ENCODE results near the gene INPP5A. TPM values are rescaled to one million over a fixed set of nuclear protein-coding genes. Genes with fewer than 3 reads are reported as not detected.

INPP5A gene
- total and polyA plus RNA-seq, 10 of the 15 experiments (the other 5 are each of a cell fraction or from before 2014, with no cell fraction given), result 0.52 to 15.0 (median 6.3) TPM

- H3K4me1 ChIP-seq (ENCODE audit: control insufficient read depth, insufficient read depth, low read length), result no peaks in the 10 kb centered on the region
- H3K27me3 ChIP-seq (replicated peaks in 1 of 2; ENCODE audit: control insufficient read depth in 2 of 2, insufficient read depth in 2 of 2, low read length in 1 of 2), result no peaks in the 10 kb centered on the region
- DNase-seq (ENCODE audit: low read depth, low spot score) (no peak), ATAC-seq (no peak), FAIRE-seq (no peak)
- intact Hi-C loops (cut with micrococcal nuclease; ENCODE audit: unreplicated experiment), result no loop called here
- ChIA-PET SMC1A (ENCODE audit: uncharacterized antibody, unreplicated experiment) (no interaction called here), RAD21 (ENCODE audit: unreplicated experiment) (interaction anchor here (1.0 kb wide), 1 partner anchor 182 kb away, joined by 3 read pairs; no protein-coding TSS in a partner anchor), CTCF (no interaction called here), POLR2A (no interaction called here)
- H3K4me3 ChIP-seq, result no peak overlapping the region
- in situ Hi-C loops (cut with MboI), result no loop called here
- H3K27ac ChIP-seq (ENCODE audit: control insufficient read depth, insufficient read depth), result no peak overlapping the region
- H3K79me2 ChIP-seq (ENCODE audit: control insufficient read depth, insufficient read depth, low read length), result no peaks in the 10 kb centered on the region
- WGBS (ENCODE audit: insufficient coverage, insufficient replicate concordance, low lambda C conversion rate, missing lambda C conversion rate), result 56% methylated on average over 8 of the region's 8 CpGs
- BruUV-seq (replicated peaks), result no TSS peak
- no peak overlapping the region for H2AFZ ChIP-seq (ENCODE audit: control insufficient read depth, low read depth, low read length)
- H4K20me1 ChIP-seq (ENCODE audit: control insufficient read depth, insufficient read depth), result no peaks in the 10 kb centered on the region
- no peaks in the 10 kb centered on the region for H3K9me3 ChIP-seq (replicated peaks; ENCODE audit: control insufficient read depth, insufficient read depth, low read length)
- H3K36me3 ChIP-seq (ENCODE audit: control insufficient read depth in 2 of 2, insufficient read depth in 2 of 2, low read length in 1 of 2), result no peaks in the 10 kb centered on the region; a peak in 1 of 4 replicates
- no peak overlapping the region for H3K9ac ChIP-seq (ENCODE audit: control insufficient read depth, insufficient read depth, low read length)
- TF ChIP-seq CHD4 (IDR thresholded peaks at IDR 0.05), result no peak
- no peak overlapping the region for H3K4me2 ChIP-seq (ENCODE audit: control insufficient read depth, insufficient read depth)
These were observed 103.8 kb downstream of the INPP5A start for GRCh38 chr10:132641401-132641800.

- 77% methylated on average over 33 of the region's 33 CpGs for WGBS (ENCODE audit: insufficient coverage, insufficient replicate concordance, low lambda C conversion rate, missing lambda C conversion rate)
- Histone ChIP-seq H3K4me2 (ENCODE audit: control insufficient read depth, insufficient read depth) (no peak overlapping the region), H3K4me1 (ENCODE audit: control insufficient read depth, insufficient read depth, low read length) (no peaks in the 10 kb centered on the region), H3K27ac (ENCODE audit: control insufficient read depth, insufficient read depth) (no peak overlapping the region), H3K9me3 (replicated peaks; ENCODE audit: control insufficient read depth, insufficient read depth, low read length) (no peaks in the 10 kb centered on the region), H3K79me2 (ENCODE audit: control insufficient read depth, insufficient read depth, low read length) (no peaks in the 10 kb centered on the region), H3K36me3 (ENCODE audit: control insufficient read depth in 2 of 2, insufficient read depth in 2 of 2, low read length in 1 of 2) (no peaks in the 10 kb centered on the region; a peak in 1 of 4 replicates), H4K20me1 (ENCODE audit: control insufficient read depth, insufficient read depth) (no peaks in the 10 kb centered on the region), H3K4me3 (no peak overlapping the region), H3K9ac (ENCODE audit: control insufficient read depth, insufficient read depth, low read length) (no peak overlapping the region), H2AFZ (ENCODE audit: control insufficient read depth, low read depth, low read length) (no peak overlapping the region), H3K27me3 (replicated peaks in 1 of 2; ENCODE audit: control insufficient read depth in 2 of 2, insufficient read depth in 2 of 2, low read length in 1 of 2) (no peaks in the 10 kb centered on the region)
- intact Hi-C loops (cut with micrococcal nuclease; ENCODE audit: unreplicated experiment) (no loop called here), in situ Hi-C loops (cut with MboI) (no loop called here)
- DNase-seq (ENCODE audit: low read depth, low spot score) (no peak), FAIRE-seq (no peak), ATAC-seq (no peak)
- CTCF ChIA-PET, result interaction anchor here (1.5 to 1.6 kb wide), 2 partner anchors 10 to 183 kb away, joined by 4 to 11 read pairs; no protein-coding TSS in a partner anchor
- RAD21 ChIA-PET (ENCODE audit: unreplicated experiment), result interaction anchor here (1.0 kb wide), 2 partner anchors 183 kb away, joined by 3 read pairs; no protein-coding TSS in a partner anchor
- POLR2A ChIA-PET, result no interaction called here
- BruUV-seq (replicated peaks), result no TSS peak
- SMC1A ChIA-PET (ENCODE audit: uncharacterized antibody, unreplicated experiment), result no interaction called here
- TF ChIP-seq IRF4 (IDR thresholded peaks at IDR 0.05; ENCODE audit: low read depth, low read length) (no peak), NRF1 (conservative IDR thresholded peaks at IDR 0.05; ENCODE audit: low read depth, low read length) (no peak), MYC (IDR thresholded peaks at IDR 0.05; ENCODE audit: insufficient read depth, insufficient read length, insufficient replicate concordance, low read length, severe bottlenecking) (no peak), MYB (IDR thresholded peaks at IDR 0.05; ENCODE audit: borderline replicate concordance, low read depth, low read length) (no peak), HDAC2 (IDR thresholded peaks at IDR 0.05) (no peak), IRF3 (IDR thresholded peaks at IDR 0.05) (no peak), ESRRA (IDR thresholded peaks at IDR 0.05; ENCODE audit: low read length) (no peak), BCL11A (IDR thresholded peaks at IDR 0.05; ENCODE audit: low read depth, low read length) (no peak), RELB (IDR thresholded peaks at IDR 0.05; ENCODE audit: low read depth) (no peak), MXI1 (IDR thresholded peaks at IDR 0.05; ENCODE audit: low read depth, low read length) (no peak)
These were observed 104.6 kb downstream of the INPP5A start for GRCh38 chr10:132641966-132642731.

All from GM12878 (cell line).